GM18508 (cell line): ENCODE data around the gene NRGN.
A peak's percentile ranks its signal among the peaks of the same experiment; 100 is the strongest.
"Not testable (repeated sequence)": the region's sequence is repeated elsewhere in the genome, so short reads cannot be mapped to it uniquely, and the experiment has no call there.

ENCODE experiments used
- ATAC-seq: cut with Tn5 transposase; IDR thresholded peaks from one replicate; pipeline ENCODE4 v1.9.1; 2021; ENCODE audit warnings: moderate number of reproducible peaks; ENCODE audit not compliant: insufficient read depth, unreplicated experiment

The NRGN gene

DNA sequence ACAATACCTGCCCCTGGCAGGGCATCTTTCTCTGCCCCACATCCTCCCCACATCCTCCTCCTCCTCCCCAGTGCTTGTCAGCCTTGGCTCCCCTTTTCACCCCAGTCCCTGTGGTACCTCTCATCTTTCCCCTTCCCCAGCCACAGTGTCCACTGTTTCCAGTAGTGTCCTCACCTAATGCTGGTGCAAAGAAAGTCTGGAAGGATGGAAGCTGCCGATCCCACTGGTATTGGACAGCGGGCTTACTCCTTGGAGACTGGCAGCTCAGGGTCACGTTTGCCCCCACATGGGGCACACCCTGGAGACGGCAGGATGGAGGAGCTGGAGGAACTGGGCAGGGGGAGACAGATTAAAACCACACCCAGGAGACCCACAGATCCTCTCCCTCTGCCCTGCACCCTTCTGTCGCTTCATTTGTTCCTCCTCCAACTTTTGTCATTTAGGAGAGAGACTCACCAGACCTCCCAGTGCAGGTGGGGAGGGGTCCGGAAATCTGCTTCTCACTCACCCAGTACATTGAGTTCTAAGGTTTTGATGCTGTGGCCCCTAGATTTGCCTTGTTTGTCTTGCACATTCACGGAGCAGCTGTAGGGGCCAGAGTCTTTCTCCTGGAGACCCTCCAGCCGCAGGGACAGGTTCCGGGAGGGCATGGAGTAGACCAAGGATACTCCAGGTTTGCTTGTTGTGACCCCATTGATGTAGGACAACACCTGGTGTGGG lies 16.5 kb downstream of the NRGN start:
- ATAC-seq, result no peak

DNA sequence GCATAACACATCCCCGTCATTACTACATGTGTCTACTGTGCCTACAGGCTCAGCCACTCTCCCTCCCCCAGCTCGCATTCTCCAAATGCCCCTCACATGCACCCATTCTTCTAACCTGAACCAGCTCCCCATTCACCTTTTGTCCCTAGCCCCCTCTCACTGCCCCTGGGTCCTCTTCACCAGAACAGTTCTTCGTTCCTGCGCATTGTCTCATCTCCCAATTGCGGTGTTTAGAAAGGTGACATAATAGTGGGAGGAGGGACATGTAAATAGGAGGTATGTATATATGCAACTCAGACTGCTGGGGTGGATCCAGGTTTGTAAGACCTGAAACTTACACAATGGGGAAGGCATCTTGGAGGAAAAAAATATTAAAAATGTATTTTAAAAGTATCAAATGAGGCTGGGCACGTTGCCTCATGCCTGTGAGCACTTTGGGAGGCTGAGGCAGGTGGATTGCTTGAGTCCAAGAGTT lies 17.0 kb downstream of the NRGN start:
- ATAC-seq, result no peak

GRCh38 chr11:124757320-124757719 lies 17.6 kb downstream of the NRGN start:
- no peak for ATAC-seq

DNA sequence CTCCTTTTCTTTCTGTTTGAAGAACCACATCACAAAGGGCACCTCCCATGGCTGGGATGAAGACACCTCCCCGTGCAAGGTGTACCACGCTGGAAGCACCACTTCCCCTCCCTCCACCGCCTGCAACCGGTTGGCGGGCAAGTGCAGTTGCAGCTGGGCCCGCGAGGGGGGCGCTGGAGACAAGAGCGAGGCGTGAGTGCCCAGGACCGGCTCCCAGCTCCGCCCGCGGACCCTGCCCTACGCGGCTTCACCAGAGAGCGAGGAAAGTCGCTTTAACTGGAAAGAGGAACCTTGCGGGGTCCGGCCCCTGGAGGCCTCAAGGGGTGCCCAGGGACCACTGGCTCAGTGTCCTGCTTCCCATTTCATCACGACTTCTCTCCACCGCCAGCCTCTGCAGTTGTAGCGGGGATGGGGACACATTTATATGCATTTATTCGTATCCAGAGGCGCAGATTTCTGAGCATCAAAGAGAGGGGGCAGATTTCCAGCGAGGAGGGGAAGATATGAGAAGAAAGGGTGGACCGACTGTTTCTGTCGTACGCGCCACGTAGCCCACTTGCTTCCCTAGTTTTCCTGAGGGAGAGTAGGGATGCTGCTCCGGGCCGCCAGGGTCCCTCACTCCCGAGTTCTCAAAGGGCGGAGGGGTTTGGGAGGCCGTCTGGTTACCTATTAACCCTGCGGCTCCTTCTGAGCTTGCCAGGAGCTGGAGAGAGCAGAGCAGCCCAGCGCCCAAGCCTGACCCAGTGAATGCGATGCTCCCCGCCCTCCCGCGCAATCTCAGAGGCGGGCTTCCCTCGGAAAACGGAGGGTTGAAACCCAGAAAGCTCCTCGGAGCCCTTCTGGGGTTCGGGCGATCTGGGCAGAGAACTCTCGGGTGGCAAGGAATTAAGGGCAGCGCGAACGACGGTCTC lies 18.9 kb downstream of the NRGN start:
- peak; percentile 29 for ATAC-seq

DNA sequence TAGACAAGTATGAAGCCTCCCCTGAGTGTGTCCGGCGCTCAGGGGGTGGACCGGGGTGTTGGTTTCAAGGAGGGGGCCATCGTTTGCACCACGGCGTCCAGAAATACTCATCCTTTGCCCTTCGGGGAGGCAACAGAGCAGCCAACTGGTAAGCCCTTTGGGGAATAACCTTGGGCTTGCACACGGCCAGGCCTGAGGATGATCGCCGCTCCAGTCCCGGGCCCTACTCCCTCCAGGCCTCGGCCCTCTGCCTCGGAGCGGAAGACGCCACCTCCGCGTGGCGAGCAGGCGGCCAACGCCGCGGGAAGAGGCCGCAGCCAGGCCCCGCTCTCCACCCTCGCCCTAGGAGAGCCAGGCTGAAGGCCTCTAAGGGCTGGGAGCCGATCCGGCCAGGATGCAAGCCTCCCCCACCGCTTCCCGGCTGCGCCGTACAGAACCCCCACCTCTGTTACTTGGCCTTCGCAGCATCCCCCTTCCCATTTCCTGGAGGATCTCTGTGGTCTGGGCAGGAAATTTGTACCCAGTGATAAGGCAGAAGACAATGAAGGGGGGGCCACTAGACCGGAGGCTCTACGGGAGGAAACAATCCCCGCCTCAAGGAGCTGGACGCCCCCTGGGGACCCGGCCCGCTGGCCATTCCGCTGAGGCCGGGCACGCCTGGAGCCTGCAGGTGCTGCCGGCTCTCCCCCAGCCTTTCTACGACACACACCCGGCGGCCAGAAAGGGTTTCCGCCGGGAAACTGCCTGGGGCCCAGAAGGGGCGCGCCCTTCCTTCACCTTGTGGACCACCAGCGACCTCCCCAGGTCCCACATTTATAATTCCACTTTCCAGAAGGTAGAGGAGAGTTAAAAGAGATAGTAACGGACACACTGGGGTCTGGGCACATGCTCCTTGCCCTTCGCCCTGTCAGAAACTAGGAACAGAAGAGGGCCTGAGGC lies 19.8 kb downstream of the NRGN start:
- no peak for ATAC-seq

DNA sequence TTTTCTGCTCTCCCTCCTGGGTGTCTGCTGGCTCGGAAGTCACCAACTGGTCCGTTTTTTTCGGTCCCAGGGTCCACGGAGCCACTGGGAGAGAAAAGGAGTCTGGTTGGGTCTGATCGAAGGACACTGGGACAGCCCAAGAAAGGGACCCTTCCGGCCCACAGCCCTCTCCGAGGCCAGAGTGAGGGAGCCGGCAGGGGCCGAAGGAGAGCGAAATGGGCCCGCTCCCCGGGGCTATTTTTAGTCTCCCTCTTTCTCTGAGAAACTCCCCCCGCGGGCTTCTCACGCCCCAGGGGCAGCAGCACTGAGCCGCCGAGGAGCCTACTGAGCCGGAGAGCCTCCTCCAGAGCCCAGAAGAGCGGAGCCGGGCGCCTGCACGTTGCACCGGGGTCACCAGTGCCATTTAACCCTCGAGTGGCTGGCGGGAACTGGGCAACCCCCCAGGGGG lies 20.5 kb downstream of the NRGN start:
- ATAC-seq, result peak; percentile 25

DNA sequence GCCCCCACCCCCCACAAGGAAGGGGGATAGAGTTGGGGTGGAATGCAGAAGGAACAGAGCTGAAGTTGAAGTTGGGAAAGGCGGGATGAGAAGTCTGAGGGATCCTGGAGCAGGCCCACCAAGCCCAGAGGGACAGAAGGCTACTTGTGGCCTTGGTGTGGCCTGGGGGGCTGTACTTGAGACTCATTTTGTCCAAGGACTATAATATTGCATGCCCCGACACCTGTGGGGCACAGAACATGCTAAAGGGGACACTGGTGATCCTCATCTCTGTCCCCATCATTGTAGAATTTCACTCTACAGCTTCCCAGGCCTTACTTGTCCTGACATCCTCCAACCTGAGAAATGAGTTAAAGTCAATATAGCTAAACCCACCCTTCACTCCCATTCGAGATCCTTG lies 21.1 kb downstream of the NRGN start:
- ATAC-seq, result no peak

- ATAC-seq, result no peak
These were observed 21.8 kb downstream of the NRGN start for GRCh38 chr11:124761301-124762104.

DNA sequence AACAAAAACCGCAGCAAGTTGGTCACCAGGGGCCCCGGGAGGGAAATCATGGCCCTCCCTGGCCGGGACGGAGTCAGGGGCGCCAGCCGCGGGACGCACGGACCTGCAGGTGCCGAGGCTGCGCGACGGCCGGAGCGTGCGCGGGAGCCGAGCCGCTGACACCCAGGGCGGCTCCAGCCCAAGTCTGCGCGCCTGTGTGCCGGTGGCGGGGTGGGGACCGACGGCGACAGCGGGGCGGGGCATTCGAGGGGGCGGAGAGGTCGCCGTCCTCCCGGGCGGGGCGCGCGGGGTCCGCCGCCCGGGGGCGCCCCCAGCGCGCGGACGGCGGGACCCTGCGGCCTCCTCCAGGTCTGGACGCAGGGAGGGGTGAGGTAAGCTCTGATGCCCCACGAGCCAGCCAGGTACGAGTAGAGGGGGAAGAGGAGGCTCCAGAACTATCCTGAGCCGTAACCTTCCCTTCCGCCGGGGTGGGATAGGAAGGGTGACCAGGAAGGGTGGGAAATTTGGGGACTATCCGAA lies 22.4 kb downstream of the NRGN start, which contains the start of gene ESAM:
ESAM (minus strand) TSS at position 186 of the 519 bp plus-strand sequence; CDS start at position 50, 136 bp downstream.
- no peak for ATAC-seq

- ATAC-seq, result no peak
These were observed 22.9 kb downstream of the NRGN start for GRCh38 chr11:124762624-124763155.

DNA sequence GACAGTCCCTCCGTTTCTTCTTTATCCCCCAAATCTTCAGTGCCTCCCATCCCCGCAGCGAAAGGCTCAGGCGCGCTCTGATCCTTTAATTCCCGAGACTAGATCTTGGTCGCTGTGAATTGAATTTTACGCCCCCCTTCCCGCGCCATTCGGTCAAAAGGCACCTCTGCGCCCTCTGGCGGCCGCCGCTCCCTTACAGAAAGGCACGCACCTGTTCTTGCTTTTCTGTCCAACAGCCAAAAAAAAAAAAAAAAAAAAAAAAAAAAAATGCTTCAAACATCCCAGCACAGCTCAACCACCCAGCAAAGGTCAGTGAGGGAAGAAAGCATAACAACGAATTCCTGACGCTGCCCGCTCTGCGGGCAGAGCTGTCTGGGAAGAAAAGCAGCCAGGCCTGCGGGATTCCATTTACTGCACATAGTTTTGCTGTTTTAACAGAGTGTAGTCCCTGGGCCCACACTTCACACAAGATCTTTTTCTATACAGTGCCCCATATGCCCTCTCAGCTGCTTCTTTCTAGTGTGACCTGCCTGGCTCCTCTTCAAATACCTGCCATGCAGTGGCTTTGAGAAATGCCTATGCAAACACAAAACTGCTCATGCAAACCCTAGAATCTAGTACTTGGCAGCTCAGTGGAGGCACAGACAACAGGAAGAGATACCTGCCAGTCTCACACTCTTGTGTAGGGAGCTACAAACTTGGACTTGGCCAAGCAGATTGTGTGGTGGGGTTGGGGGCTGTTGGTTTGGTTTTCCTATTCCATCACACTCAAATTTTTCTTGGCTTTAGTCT lies 23.6 kb downstream of the NRGN start:
- no peak for ATAC-seq

DNA sequence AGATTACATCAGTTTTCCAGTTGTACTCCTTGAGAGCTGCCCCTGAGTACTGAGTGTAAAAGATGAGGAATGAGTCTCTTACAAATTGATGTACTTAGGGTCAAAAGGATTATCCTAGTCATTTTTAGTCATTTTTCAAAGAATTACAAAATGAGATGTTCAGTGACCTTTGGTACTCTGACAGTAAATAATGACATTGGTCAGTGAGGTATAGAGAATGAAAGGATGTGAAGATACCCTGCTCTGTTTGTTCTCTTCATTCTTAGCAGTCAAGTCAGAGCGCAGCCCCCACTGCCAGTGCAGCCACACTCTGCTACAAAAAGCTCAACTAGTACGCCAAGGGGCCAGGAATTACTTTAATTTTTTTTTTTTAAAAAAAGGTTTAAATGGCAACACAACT lies 26.4 kb downstream of the NRGN start:
- no peak for ATAC-seq

DNA sequence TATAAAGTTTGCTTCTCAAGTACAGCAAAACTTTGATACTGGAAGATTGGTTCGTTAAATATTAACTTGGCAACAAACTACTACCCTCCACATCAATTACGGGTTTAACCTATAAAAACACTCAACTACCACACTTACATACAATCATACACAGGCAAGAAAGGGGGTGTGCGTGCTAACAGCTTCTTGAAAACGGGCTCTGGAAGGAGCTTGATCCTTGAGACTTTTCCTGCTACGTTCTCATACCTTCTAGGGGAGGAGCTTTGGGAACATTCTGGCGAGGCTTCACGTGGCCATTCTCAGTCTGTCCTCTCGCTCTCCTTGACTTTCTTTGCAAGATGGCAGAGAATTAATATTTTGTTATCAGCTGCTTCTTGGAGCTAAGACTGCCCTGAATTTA lies 29.2 kb downstream of the NRGN start:
- ATAC-seq, result no peak

GRCh38 chr11:124769806-124770774 lies 30.3 kb downstream of the NRGN start:
- ATAC-seq, result no peak

GRCh38 chr11:124770959-124771358 lies 31.2 kb downstream of the NRGN start:
- ATAC-seq, result not testable (repeated sequence)

DNA sequence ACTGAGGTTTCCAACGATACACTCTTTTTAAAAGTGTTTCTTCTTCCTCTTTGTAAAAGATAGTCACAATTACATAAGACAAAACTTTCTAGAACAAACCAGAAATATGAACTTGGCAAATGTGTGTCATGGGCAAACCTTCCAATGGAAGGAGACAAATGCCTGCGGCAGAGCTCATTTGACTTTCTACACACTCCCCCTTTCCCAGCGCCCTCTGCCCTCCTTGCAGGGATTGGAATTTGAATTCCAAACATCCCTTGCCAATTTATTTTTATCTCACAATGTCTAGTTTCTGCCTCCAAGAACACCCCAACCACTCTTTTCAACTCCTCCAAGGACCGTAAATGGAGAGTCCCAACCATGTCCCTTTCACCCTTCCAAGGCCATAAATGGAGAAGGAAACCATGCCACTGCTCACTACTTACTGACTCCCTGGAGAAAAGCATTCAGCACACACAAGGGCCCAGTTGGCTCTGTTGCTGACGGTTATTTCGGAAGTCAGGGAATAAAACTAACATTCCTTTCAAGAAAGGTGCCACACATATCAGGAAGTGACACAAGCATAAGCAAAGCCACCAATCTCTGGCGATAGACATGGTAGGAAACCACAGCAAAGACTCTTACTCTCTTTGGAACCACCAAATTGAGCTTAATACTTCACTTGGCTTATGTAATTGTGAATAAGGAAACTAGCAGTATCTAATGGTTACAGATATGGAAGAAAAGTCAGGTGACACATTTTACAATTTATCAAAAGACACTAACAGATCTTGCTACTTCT lies 37.3 kb downstream of the NRGN start:
- ATAC-seq, result no peak
